Left ventricle myocardium superior (tissue), 1 donor: ENCODE results near the gene CYP4A11. TPM values are rescaled to one million over a fixed set of nuclear protein-coding genes. Genes with fewer than 3 reads are reported as not detected.
"Not testable (repeated sequence)": the region's sequence is repeated elsewhere in the genome, so short reads cannot be mapped to it uniquely, and the experiment has no call there.

Experiments
- ATAC-seq: fragments of 200-7000 bp; cut with Tn5 transposase; one replicate; pipeline ENCODE4 v1.9.1; 2020; ENCODE audit warnings: mild to moderate bottlenecking, moderate library complexity
- DNase-seq: peaks from one replicate; pipeline ENCODE4 v3.0.0-alpha.2; 2020
- intact Hi-C: fragments of 100-400 bp; cut with micrococcal nuclease; formaldehyde crosslinking; loops from one replicate; pipeline ENCODE4 v1.11.0; 2022
- total RNA-seq: library from RNA; stranded (reverse); fragmentation: NEBNext Ultra II Directional; extraction: Animal tissue kit (Norgen Biotek cat#: 25700); gene quantifications from one replicate; pipeline ENCODE4 v1.2.1, GENCODE V29; 2021
- donor health status: DM: no; HTN: yes; CAD: no; lungs with severe emphysema.

Gene CYP4A11
- total RNA-seq, 1 donor from 2014 or later, result not detected

DNA sequence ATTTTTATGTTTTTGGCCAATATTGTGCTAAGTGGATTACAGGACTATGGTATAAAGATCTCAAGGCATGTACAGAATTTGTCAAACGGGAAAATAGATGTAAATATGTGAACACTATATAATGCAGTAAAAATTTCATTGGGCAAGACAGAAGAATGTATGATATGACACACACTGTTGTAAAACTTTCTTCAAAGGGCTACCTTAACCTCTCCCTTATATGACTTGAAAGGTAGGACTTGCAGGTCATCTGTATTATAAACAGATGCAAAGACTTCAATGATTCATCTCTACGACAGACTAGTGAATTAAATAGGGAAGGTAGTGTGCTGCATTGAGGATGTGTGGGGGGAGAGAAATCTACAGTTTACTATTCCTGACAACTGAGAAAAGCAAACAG, 9.3 kb downstream of the CYP4A11 start:
- ATAC-seq, DNase-seq, intact Hi-C loops: not testable (repeated sequence)

DNA sequence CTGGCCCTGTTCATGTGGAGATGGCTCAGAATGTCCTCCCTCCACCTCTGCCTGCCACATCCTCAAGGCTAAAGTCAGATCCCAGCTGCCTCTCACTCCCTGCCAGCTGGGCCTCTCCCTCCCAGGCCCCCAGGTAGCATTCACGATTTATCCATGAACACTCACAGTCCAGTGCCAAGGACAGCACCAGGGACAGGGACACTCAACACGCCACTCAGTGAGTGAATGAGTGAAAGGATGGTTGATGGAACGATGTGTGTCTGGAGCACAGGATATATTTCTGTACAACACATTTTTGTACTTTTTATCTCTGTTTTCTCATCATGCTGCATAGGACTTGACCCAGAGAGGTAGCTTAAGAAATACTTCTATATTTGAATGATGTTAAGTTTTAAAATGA, 10.1 kb downstream of the CYP4A11 start:
- DNase-seq (no peak), ATAC-seq (no peak)
- intact Hi-C loops, result no loop called here

DNA sequence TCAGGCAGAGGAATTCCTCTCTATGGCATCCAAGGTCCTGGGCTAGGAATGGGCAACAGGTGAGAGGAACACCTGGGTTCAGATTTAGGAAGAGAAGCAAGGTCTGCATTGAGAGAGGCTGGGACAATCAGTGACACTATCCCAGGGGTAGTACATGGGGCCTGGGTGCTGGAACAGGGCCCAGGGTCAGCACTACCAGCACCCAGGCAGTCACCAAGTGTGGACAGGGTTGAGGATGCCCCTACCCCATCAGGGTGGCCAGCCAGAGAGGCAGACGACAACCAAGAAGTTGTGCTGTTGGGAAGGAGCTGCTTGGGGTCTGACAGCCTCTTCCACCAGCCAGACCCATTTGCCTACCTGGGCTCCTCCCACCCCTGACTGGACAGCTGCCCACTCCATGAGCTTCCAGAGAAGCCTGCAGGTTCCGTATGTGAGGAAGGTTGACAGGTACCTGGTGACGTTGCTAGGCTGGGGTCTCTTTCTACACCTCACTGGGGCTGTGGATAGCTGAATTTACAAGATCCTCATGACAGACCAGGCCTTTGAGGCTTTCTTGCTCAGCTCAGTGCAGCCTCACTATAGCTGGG, 13.9 kb downstream of the CYP4A11 start:
- intact Hi-C loops, result no loop called here
- no peak for DNase-seq
- no peak for ATAC-seq

DNA sequence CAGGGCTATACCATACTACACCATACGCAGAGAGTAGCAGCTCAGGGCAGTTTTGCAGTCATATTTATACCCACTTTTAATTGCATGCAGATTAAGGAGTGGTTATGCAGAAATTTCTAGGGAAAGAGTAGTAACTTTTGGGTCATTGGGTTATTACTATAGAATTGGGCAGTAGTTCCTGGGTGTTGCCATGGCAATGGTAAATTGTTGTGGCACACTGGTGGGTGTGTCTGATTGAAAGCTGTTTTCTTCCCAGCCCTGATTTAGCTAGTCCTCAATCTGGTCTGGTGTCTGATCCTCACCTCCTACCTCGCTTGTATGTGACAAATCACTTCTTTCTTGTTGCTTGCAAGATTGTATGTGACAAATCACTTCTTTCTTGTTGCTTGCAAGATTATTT, 30.5 kb downstream of the CYP4A11 start:
- intact Hi-C loops, result no loop called here
- no peak for ATAC-seq
- DNase-seq, result no peak

DNA sequence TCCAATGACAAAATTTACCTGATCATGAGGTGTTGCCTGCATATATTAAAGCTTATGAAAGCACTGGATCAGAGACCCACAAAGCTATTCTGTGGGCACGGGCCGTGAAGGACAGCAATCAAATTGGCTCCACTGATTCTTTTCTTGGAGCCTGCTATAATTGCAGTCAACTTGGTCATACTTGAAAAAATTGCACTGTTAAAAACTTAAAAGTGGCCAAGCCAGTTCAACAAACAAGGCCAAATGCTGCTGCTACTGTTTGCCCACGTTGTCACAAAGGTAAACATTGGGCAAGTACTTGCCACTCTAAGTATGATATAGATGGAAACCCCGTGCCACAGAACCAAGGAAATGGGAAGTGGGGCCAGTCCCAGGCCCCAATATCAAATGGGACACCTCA, 37.8 kb downstream of the CYP4A11 start:
- intact Hi-C loops, result no loop called here
- DNase-seq (no peak), ATAC-seq (no peak)

DNA sequence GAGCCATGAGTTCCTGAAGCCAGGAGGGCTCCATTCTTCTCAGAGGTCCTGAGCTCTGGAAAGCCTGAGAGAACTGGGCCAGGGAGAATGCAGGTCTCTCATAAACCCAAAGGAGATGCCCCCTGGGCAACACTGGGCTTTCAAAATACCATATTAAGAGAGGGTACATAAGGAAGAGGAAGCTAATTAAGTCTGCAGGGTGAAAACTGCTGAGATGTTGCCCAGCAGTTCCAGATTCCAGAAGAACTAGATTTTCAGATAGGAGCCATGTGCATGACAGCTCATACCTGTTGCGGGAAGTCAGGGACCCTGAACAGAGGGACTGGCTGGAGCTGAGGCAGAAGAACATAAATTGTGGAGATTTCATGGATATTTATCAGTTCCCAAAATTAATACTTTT, 40.9 kb downstream of the CYP4A11 start:
- DNase-seq (no peak), ATAC-seq (no peak)
- intact Hi-C loops, result no loop called here

DNA sequence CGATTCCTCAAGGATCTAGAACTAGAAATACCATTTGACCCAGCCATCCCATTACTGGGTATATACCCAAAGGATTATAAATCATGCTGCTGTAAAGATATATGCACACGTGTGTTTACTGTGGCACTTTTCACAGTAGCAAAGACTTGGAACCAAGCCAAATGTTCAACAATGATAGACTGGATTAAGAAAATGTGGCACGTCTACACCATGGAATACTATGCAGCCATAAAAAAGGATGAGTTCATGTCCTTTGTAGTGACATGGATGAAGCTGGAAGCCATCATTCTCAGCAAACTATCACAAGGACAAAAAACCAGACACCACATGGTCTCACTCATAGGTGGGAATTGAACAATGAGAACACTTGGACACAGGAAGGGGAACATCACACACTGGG, 59.6 kb downstream of the CYP4A11 start:
- intact Hi-C loops, DNase-seq, ATAC-seq: not testable (repeated sequence)

Other genes starting within 250 kb of the CYP4A11 start
- 55.3 TPM for gene EFCAB14, start 222.4 kb downstream of the CYP4A11 start, total RNA-seq
- gene CYP4B1, start 142.4 kb downstream of the CYP4A11 start, total RNA-seq, result 16.1 TPM
- 1.6 TPM for gene CYP4X1, start 82.2 kb upstream of the CYP4A11 start, total RNA-seq
- gene CYP4Z1, start 125.8 kb upstream of the CYP4A11 start, total RNA-seq, result 0.30 TPM
- not detected for gene CYP4A22, start 196.0 kb upstream of the CYP4A11 start, total RNA-seq
- gene PDZK1IP1, start 248.6 kb upstream of the CYP4A11 start, total RNA-seq, result not detected